GM12878 (cell line): Measurements from ENCODE around the gene C20orf144. TPM values are rescaled to one million over a fixed set of nuclear protein-coding genes. Genes with fewer than 3 reads are reported as not detected.

Source experiments
- BMI1 ChIP-seq: fragments of 450-650 bp; IDR thresholded peaks from 2 replicates; pipeline ENCODE4 v1.6.1; 2016; ENCODE audit warnings: mild to moderate bottlenecking, moderate library complexity, borderline replicate concordance
- EGR1 ChIP-seq, 2 experiments: IDR thresholded peaks; 1 replicate in 1 of 2; 2 replicates in 1 of 2; pipeline ENCODE4 v1.6.1; 2011 to 2012; ENCODE audit warnings: low read depth in 2 of 2, low read length in 2 of 2, borderline replicate concordance in 1 of 2, mild to moderate bottlenecking in 1 of 2, moderate library complexity in 1 of 2
- KDM1A ChIP-seq: fragments of 200-600 bp; sonication (generic); IDR thresholded peaks from 2 replicates; pipeline ENCODE4 v1.6.1; 2016; ENCODE audit warnings: borderline replicate concordance
- RCOR1 ChIP-seq: conservative IDR thresholded peaks from 2 replicates; pipeline ENCODE4 v1.6.1; 2012; ENCODE audit warnings: low read depth, low read length, improper control_type of control experiment
- STAT1 ChIP-seq: fragments of 450-650 bp; conservative IDR thresholded peaks from 2 replicates; pipeline ENCODE4 v1.6.1; 2014; ENCODE audit warnings: antibody characterized with exemption, mild to moderate bottlenecking
- TCF7 ChIP-seq: IDR thresholded peaks from 2 replicates; pipeline ENCODE4 v1.6.1; 2014; ENCODE audit warnings: antibody characterized with exemption, borderline replicate concordance
- polyA plus RNA-seq, 11 experiments: library from polyadenylated mRNA; depleted of rRNA in 4 of 11; unstranded in 6 of 11; stranded (reverse) in 5 of 11; fragments of >200 nt; fragmentation: Nextera tagmentation in 4 of 11; fragmentation: Illumina TruSeq in 1 of 11; extraction: Ambion mirVana in 4 of 11; extraction: Trizol in 1 of 11; gene quantifications; 1 replicate in 1 of 11; 2 replicates in 10 of 11; pipeline versions ENCODE4 v1.2.1 to v1.2.3, GENCODE V29; 2011 to 2016; ENCODE audit warnings: inconsistent platforms in 2 of 11, missing spikeins in 2 of 11, low read depth in 1 of 11
- total RNA-seq, 4 experiments: library from RNA; depleted of rRNA in 3 of 4; stranded (reverse); fragments of >200 nt in 3 of 4; fragmentation: Illumina TruSeq in 1 of 4; extraction: Trizol in 1 of 4; gene quantifications; 2 replicates each; pipeline versions ENCODE4 v1.2.1 to v1.2.3, GENCODE V29; 2013 to 2021
- TF ChIP-seq, protein P1 (sequence below): fragments of 450-650 bp; IDR thresholded peaks from 2 replicates; pipeline ENCODE4 v1.6.1; 2017; ENCODE audit warnings: mild to moderate bottlenecking, low read depth, inconsistent platforms; ENCODE audit not compliant: poor library complexity, severe bottlenecking
- TF ChIP-seq, protein P2 (sequence below): fragments of 450-650 bp; IDR thresholded peaks from 2 replicates; pipeline ENCODE4 v1.6.1; 2017; ENCODE audit warnings: low read depth, mild to moderate bottlenecking, moderate library complexity

The C20orf144 gene
- total and polyA plus RNA-seq, 10 of the 15 experiments (the other 5 are each of a cell fraction or from before 2014, with no cell fraction given), result 0.04 to 0.62 (median 0.23) TPM; not detected in 2

DNA sequence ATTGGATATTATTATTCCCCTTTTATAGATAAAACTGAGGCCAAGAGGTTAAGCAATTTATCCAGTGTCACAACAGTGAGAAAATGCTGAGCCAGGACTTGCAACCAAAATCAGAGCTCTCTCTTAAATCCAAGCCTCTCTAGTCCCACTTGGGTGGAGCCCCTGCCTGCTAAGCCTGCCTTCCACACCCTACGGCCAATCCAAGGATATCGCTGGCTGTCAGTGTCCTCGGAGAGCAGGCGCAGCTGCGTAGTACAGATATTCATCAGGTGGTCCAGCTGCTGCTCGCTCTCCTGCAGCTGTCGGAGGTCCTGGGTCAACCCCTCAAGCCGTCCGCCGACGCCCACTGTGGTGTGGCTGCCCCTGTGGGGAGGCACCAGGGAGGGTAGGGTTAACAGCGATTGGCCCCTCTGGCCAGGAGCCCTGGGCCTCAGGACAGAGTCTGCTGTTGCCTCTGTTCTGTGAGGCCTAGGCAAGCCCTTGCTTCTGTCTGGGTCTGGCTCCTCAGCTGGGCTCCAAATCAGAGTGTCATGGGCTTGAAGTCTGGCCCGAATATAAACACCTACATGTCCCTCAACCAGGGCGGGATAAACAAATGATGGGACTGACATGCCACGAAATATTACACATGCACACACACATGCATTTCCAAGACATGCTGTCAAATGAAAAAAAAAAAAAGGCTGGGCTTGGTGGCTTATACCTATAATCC, 16.0 kb downstream of the C20orf144 start (continued):
- no peak for TF ChIP-seq KDM1A
- TF ChIP-seq STAT1, result no peak
- no peak for TF ChIP-seq RCOR1
- TF ChIP-seq, protein P1, sequence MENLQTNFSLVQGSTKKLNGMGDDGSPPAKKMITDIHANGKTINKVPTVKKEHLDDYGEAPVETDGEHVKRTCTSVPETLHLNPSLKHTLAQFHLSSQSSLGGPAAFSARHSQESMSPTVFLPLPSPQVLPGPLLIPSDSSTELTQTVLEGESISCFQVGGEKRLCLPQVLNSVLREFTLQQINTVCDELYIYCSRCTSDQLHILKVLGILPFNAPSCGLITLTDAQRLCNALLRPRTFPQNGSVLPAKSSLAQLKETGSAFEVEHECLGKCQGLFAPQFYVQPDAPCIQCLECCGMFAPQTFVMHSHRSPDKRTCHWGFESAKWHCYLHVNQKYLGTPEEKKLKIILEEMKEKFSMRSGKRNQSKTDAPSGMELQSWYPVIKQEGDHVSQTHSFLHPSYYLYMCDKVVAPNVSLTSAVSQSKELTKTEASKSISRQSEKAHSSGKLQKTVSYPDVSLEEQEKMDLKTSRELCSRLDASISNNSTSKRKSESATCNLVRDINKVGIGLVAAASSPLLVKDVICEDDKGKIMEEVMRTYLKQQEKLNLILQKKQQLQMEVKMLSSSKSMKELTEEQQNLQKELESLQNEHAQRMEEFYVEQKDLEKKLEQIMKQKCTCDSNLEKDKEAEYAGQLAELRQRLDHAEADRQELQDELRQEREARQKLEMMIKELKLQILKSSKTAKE, result no peak
- TF ChIP-seq TCF7, result no peak
- TF ChIP-seq, protein P2, sequence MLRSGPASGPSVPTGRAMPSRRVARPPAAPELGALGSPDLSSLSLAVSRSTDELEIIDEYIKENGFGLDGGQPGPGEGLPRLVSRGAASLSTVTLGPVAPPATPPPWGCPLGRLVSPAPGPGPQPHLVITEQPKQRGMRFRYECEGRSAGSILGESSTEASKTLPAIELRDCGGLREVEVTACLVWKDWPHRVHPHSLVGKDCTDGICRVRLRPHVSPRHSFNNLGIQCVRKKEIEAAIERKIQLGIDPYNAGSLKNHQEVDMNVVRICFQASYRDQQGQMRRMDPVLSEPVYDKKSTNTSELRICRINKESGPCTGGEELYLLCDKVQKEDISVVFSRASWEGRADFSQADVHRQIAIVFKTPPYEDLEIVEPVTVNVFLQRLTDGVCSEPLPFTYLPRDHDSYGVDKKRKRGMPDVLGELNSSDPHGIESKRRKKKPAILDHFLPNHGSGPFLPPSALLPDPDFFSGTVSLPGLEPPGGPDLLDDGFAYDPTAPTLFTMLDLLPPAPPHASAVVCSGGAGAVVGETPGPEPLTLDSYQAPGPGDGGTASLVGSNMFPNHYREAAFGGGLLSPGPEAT, result no peak
- no peak for TF ChIP-seq EGR1 (IDR thresholded peaks at IDR 0.05; ENCODE audit: borderline replicate concordance in 1 of 2, low read depth in 2 of 2, low read length in 2 of 2)
- TF ChIP-seq BMI1, result no peak
